Esophagus muscularis mucosa (tissue), 4 donors: ENCODE measurements around the gene SLCO4A1. TPM values are rescaled to one million over a fixed set of nuclear protein-coding genes. Genes with fewer than 3 reads are reported as not detected.
A peak's percentile ranks its signal among the peaks of the same experiment; 100 is the strongest.

Experiments used
- DNase-seq: peaks from one replicate; pipeline ENCODE4 v3.0.0-alpha.2; 2017; ENCODE audit errors: extremely low spot score
- H3K27ac ChIP-seq, 4 donors: fragments of 200-600 bp; sonication (generic); replicated peaks in 1 of 4; 1 replicate in 3 of 4; 2 replicates in 1 of 4; pipeline ENCODE4 v1.5.1; 2016 to 2019; ENCODE audit warnings: mild to moderate bottlenecking in 1 of 4
- H3K27me3 ChIP-seq, 4 donors: fragments of 200-600 bp; sonication (generic); one replicate each; pipeline versions ENCODE4 v1.5.1 to v1.6.0; 2016 to 2019
- H3K36me3 ChIP-seq, 4 donors: fragments of 200-600 bp; sonication (generic); one replicate each; pipeline ENCODE4 v1.5.1; 2016 to 2019
- H3K4me1 ChIP-seq, 4 donors: fragments of 200-600 bp; sonication (generic); one replicate each; pipeline ENCODE4 v1.5.1; 2016 to 2019
- H3K4me3 ChIP-seq, 4 donors: fragments of 200-600 bp; sonication (generic); 1 replicate in 2 of 4; 2 replicates in 2 of 4; pipeline ENCODE4 v1.5.1; 2016 to 2019; ENCODE audit warnings: mild to moderate bottlenecking in 4 of 4, moderate library complexity in 1 of 4
- H3K9me3 ChIP-seq, 4 donors: fragments of 200-600 bp; sonication (generic); 1 replicate in 3 of 4; 2 replicates in 1 of 4; pipeline ENCODE4 v1.5.1; 2016 to 2019
- EP300 ChIP-seq: sonication (generic); formaldehyde crosslinking; IDR thresholded peaks from one replicate; pipeline ENCODE4 v1.6.1; 2017; ENCODE audit warnings: antibody characterized with exemption
- POLR2A ChIP-seq: fragments of 450-650 bp; IDR thresholded peaks from one replicate; pipeline ENCODE4 v1.6.1; 2017; ENCODE audit warnings: antibody characterized with exemption, moderate library complexity, mild to moderate bottlenecking, low read depth
- POLR2AphosphoS5 ChIP-seq, 2 donors: sonication (generic); formaldehyde crosslinking; IDR thresholded peaks; one replicate each; pipeline ENCODE4 v1.6.1; 2017; ENCODE audit warnings: antibody characterized with exemption in 2 of 2
- WGBS: methylation state at CpG from one replicate; pipeline ENCODE4 v1.1.5; 2018; 5-methylcytosine and 5-hydroxymethylcytosine counted together
- intact Hi-C: fragments of 100-400 bp; cut with DNase I; formaldehyde crosslinking; loops from one replicate; pipeline ENCODE4 v1.15.1; 2023
- total RNA-seq, 4 donors: library from RNA; depleted of rRNA; stranded (reverse); fragments of >200 nt; gene quantifications; one replicate each; pipeline versions ENCODE4 v1.1.0 to v1.2.1, GENCODE V29; 2016
- TF ChIP-seq, protein P1 (sequence below), 3 experiments: fragments of 200-600 bp in 2 of 3; fragments of 450-650 bp in 1 of 3; sonication (generic) in 2 of 3; IDR thresholded peaks; one replicate each; pipeline ENCODE4 v1.5.1; 2017 to 2019; ENCODE audit warnings: antibody characterized with exemption in 3 of 3, mild to moderate bottlenecking in 2 of 3, moderate library complexity in 1 of 3

The SLCO4A1 gene
- total RNA-seq, 4 donors from 2014 or later = 10.0 to 42.4 (median 30.1) TPM

DNA sequence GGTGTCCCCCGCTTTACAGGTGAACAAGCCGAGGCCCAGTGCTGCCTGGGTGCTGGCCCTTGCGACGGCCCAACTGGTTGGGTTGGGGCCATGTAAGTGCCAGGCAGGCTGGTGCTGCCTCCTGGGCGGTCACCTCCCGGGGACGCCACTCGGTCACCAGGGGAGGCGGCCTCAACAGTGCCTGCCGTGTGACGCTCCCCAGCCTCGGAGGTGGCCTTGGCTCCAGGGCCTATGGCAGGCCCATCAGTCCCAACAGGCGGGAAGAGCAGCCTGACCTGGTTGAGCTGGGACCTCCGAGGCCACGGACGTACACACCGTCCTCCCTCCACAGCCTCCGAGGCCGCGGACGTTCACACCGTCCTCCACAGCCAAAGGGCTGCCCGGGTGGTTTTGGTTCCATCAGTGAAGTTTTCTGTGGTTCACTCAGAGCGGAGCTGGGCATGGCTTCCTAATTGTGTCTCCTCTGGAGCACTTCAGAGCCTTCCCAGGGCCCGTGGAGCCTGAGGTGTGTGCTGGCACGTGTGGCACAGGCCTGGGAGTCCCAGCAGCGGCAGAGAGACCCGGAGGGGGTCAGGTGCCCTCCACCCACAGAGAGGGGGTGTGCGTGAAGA, 19.3 kb upstream of the SLCO4A1 start:
- H3K4me1 ChIP-seq = peaks cover 45 to 61% (median 52%) of the 10 kb centered on the region in 4 donors
- no peak for TF ChIP-seq POLR2AphosphoS5 (IDR thresholded peaks at IDR 0.05)
- no peak for TF ChIP-seq POLR2A
- TF ChIP-seq, protein P1, sequence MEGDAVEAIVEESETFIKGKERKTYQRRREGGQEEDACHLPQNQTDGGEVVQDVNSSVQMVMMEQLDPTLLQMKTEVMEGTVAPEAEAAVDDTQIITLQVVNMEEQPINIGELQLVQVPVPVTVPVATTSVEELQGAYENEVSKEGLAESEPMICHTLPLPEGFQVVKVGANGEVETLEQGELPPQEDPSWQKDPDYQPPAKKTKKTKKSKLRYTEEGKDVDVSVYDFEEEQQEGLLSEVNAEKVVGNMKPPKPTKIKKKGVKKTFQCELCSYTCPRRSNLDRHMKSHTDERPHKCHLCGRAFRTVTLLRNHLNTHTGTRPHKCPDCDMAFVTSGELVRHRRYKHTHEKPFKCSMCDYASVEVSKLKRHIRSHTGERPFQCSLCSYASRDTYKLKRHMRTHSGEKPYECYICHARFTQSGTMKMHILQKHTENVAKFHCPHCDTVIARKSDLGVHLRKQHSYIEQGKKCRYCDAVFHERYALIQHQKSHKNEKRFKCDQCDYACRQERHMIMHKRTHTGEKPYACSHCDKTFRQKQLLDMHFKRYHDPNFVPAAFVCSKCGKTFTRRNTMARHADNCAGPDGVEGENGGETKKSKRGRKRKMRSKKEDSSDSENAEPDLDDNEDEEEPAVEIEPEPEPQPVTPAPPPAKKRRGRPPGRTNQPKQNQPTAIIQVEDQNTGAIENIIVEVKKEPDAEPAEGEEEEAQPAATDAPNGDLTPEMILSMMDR (IDR thresholded peaks at IDR 0.05) = no peak
- no peak for TF ChIP-seq EP300
- 54% methylated on average over 6 of the region's 29 CpGs for WGBS
- no peaks in the 10 kb centered on the region for H3K36me3 ChIP-seq
- intact Hi-C loops = no loop called here
- DNase-seq = no peak
- peak overlapping the region; percentile 85 to 88 (median 87) for H3K27ac ChIP-seq
- H3K27me3 ChIP-seq = peaks cover 0 to 19% (median 0%) of the 10 kb centered on the region in 4 donors
- H3K9me3 ChIP-seq = no peaks in the 10 kb centered on the region
- peak overlapping the region in 3 of 4 donors; percentile 6 to 15 (median 6) for H3K4me3 ChIP-seq

DNA sequence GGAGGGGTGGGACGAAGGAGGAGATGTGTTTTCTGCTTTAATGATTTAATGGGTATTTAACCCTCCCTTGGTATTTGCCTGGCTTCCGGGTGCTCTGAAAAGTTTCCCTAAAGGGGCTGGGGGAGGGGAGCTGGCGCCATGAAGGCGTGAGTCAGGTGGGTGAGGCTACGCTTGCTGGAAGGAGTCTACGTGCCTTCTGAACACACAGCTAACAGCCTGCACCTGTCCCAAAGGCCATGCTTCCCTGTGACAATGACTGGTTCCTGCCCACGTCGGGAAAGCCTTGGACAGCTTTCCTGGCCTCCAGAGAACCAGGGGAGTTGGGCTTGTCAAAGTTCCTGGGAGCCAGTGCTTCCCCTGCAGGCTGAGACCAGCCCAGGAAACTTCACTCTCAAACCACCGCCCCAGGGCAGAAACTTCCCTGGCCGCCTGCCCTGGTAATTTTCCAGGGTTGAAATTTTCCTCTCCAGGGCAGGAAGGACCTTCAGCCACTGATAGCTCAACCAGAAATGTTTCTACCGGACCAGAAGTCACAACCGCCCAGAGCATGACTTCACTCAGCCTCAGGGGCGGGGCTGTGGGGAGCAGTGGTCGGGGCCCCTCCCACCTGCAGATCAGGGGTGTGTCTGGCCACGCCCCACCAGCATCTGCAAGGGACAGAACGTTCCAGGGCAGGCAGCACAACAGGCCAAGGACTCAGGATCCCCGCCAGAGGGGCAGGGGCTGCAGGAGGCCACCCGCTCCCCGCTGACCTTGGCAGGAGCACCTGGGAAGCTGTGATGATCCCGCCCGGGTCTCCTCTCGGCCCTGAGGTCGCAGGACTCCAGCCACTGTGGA, 18.6 kb upstream of the SLCO4A1 start:
- H3K4me3 ChIP-seq = peak overlapping the region; percentile 6 to 21 (median 10)
- WGBS = 21% methylated on average over 18 of the region's 23 CpGs

DNA sequence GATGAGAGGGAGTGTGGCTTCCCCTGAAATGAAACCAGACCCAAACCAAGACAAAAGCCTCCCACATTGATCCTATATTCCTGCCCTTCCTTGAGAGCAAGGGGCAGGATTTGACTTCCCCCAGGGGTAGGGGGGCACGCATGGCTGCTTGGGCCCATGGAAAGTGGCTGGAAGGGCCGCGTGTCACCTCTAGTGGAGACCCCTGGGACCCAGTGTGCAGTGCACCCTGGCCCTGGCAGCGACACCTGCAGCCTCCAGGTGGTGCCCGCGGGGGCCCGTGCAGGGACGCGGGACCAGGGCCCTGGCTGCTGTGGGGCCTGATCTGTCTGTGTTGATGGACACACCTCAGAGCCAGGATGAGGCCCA, 18.0 kb upstream of the SLCO4A1 start:
- intact Hi-C loops = no loop called here
- TF ChIP-seq POLR2AphosphoS5 (IDR thresholded peaks at IDR 0.05) = no peak
- no peak for TF ChIP-seq EP300
- TF ChIP-seq POLR2A = no peak
- TF ChIP-seq, protein P1 (IDR thresholded peaks at IDR 0.05) = no peak
- Histone ChIP-seq H3K4me1 (peaks cover 43 to 51% (median 48%) of the 10 kb centered on the region in 4 donors), H3K36me3 (no peaks in the 10 kb centered on the region), H3K9me3 (no peaks in the 10 kb centered on the region), H3K27me3 (peaks cover 0 to 15% (median 0%) of the 10 kb centered on the region in 4 donors), H3K27ac (peak overlapping the region; percentile 85 to 88 (median 87)), H3K4me3 (peak overlapping the region in 1 of 4 donors; percentile 21)
- WGBS = 89% methylated on average over 4 of the region's 9 CpGs
- no peak for DNase-seq

More for the DNA sequence above, 18.6 kb upstream of the SLCO4A1 start:
- Histone ChIP-seq H3K36me3 (no peaks in the 10 kb centered on the region), H3K27me3 (peaks cover 0 to 15% (median 0%) of the 10 kb centered on the region in 4 donors), H3K27ac (peak overlapping the region; percentile 85 to 88 (median 87)), H3K9me3 (no peaks in the 10 kb centered on the region), H3K4me1 (peaks cover 49 to 57% (median 51%) of the 10 kb centered on the region in 4 donors)
- TF ChIP-seq POLR2AphosphoS5 (IDR thresholded peaks at IDR 0.05) (peak; percentile 86 to 93), POLR2A (peak; percentile 65), EP300 (peak; percentile 69)
- TF ChIP-seq, protein P1 (IDR thresholded peaks at IDR 0.05) = peak in 1 of 3 experiments; percentile 21
- intact Hi-C loops = no loop called here
- DNase-seq = peak; percentile 98

DNA sequence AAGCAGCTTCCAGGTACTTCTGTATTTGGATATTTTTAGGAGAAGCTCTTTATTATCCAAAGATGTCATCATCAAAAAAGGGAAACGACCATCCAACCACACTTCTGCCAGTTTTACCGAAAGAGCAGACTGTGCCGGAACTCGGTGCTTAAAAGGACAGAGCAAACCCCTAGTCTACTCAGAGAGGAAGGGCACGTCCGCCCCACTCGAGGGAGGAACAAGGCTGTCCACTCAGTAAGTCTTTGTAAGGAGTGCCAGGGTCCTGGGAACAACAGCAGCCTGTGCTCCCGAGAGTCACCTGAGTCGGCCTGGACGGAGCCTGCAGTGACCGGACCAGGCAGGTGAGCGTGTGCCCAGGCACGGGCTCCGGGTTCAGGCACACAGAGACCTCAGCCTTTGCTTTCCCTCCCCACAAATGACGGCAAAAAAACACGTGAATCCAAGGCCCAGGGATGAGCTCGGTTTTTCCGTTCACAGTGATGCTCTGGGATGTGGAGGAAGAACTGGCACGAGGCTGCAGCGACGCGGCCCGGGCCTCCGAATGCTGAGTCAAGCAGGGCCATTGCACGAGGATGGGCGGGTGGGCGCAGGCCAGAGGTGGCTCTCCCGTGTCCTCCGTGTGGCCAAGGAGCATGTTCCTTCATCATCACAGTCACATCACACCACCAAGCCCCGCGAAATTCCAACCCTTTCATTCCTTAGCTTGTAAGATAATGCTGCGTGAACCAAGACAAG, 17.4 kb upstream of the SLCO4A1 start:
- Histone ChIP-seq H3K27ac (peak overlapping the region; percentile 85 to 88 (median 87)), H3K36me3 (no peaks in the 10 kb centered on the region), H3K9me3 (no peaks in the 10 kb centered on the region), H3K4me1 (peaks cover 43 to 51% (median 46%) of the 10 kb centered on the region in 4 donors), H3K27me3 (peaks cover 0 to 9% (median 0%) of the 10 kb centered on the region in 4 donors), H3K4me3 (no peak overlapping the region)
- 79% methylated on average over 27 of the region's 32 CpGs for WGBS
- TF ChIP-seq POLR2A = no peak
- no peak for TF ChIP-seq EP300
- TF ChIP-seq, protein P1 (IDR thresholded peaks at IDR 0.05) = no peak
- intact Hi-C loops = no loop called here
- DNase-seq = no peak
